HG02884 (cell line): ENCODE data around the gene HTRA2.

Source experiments
- ATAC-seq: cut with Tn5 transposase; IDR thresholded peaks from one replicate; pipeline ENCODE4 v1.9.1; 2021; ENCODE audit warnings: mild to moderate bottlenecking, moderate library complexity; ENCODE audit not compliant: unreplicated experiment

HTRA2 gene

GRCh38 chr2:74499940-74500577 is 29.7 kb upstream of the HTRA2 start:
- no peak for ATAC-seq

GRCh38 chr2:74500578-74500946 is 29.2 kb upstream of the HTRA2 start:
- no peak for ATAC-seq

DNA sequence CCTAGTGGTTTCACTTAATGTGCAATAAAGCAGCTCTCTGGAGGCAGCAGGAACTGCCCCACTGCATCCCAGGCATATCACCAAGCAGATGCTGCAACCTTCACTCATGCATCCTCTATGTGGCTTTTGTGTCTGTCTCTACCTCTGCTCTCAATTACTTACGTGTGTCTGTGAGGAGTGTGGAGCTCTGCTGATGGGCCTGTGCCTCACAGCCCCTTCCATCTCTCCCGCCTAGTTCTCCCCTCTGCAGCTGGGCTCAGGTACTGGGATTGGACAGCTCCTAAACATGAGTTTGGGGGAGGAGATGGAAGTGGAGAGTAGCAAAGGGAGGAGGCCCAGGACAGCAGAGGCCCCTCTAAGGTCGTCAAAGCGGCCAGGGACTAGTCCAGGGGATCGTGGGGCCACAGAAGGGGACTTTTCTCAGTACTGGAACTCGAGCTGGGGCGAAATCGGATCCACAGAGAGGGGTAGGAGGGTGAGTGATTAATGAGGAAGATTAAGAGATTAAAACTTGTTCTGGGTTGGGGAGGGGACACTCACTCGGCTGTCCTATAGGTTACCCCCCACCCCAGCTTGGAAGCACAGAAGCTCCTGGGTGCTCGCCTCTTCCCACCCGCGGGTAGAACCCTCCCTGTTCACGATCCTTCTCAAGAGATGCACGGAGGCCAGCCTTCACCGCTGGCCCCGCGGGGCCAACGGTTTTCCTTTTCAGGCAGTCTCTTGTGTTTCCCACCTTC is 28.2 kb upstream of the HTRA2 start:
- no peak for ATAC-seq

DNA sequence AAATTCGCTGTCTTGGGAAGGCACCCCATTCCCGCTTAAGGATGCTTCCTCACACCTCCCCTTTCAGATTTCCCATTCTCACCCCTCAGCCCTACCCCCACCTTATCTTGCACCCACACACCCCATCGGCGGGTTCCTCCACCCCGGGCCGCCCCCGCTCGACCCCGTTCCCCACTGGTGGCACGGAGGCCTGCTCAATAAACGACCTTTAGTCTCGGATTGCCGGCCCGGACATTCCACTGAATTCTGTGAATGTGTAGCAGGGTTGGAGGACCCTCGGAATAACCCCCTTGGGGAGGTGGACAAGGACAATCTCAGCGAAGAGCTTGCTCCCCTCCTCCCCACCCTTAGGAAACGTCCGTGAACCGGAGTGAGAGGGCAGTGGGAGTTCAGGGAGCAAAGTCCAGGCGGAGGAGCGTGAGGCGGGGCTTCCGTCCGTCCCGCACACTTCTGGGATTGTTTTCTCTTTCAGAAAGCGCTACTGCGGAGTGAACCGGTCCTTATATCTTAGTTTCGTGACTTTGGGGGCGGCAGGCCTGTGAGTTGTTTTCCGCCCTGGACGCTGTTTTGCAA is 27.5 kb upstream of the HTRA2 start:
- no peak for ATAC-seq

DNA sequence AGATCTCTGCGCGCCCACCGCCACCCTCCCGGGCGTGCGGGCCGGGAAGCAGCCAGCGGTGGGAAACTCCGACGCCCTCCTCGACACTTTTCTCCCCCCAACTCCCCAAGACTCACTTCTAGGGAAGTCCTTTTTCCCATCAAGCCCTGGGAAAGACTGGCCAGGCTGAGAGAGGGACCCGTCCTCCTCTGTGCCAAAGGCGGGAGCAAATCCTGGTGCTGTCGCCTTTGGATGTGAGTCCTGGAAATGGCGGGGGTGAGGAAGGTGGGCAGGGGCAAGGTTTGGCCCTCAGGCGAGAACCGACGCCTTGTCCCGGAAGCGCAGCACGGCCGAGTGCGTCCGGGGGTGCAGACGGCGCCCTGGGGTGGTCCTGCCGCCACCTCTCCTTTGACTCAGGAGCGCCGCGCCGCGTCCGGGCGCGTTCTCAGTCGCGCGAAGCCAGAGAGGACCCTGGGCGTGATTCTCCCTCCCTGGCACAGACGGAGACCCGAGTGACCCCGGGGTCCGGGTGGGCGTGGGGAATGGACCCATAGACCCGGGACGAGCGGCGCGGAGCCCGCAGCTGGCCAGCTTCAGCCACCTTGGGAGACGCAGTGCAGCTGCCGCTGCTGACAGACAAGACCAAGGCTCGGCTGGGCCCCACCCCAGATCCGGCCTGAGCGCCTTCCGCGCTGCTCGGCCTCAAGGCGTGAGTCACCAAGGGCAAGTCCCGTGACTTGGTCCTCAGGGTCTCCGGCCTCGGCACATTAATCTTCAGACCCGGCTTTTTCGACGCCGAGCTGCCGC is 26.8 kb upstream of the HTRA2 start:
- peak; percentile 34 for ATAC-seq

- no peak for ATAC-seq
Observed at GRCh38 chr2:74503506-74504475, 25.9 kb upstream of the HTRA2 start.

DNA sequence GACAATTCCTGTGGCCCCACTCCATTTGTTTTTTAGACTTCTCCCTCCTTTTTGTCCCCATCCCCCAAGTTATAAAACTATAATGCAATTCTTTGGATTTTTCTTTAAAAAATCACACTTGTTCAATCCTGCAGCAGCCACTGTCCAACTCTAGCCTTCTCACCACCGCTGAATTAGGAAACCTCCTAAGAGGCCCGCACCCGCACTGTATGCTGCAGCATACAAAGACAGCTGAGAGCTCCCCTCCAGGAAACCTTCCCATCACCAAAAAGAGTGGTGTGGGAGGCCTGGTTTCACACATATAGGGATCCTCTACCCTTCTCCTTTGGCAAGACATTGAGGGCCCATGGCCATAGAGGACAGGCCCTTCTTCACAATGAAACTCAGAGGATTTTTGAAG is 25.1 kb upstream of the HTRA2 start:
- no peak for ATAC-seq

GRCh38 chr2:74505448-74506246 is 24.1 kb upstream of the HTRA2 start:
- ATAC-seq = no peak

DNA sequence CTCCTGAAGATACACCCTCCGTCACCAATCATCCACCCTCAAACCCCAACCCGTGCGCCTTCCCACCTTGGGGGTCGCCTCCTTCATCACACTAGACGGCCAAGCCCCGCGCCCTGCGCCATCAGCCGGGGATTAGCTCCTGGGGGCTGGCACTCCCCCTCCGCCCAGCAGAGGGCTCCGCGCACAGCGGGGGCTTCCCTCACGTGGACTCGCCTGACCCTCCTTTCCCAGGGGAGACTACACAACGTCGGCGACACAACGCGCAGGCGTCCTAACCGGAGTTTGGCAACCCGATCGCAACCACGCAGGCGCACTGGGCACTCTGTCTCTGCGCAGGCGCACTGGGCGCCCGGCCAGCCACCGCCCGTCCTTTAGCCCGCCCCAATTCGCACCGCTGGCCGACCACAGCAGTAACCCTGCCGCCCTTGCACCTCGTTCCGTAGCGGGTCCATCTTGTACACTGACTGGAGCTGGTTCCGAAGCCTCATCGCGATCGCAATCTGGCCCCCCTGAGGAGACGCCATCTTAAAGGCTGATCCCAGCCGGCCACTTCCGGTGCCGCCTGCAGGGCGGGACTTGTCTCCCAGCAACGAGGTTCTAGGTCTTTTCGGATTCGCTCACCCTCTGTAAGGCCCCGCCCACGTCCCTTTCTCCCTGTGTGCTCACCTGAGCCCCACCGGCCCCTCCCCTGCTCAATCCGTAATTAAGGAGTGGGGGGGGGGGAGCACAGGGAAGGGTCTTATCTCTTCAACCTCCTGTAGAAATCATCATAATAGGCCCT is 22.4 kb upstream of the HTRA2 start, which contains the start of gene PCGF1:
Gene PCGF1 (minus strand): TSS at position 551 of the 781 bp plus-strand sequence. CDS start 27 bp downstream, at position 524.
- ATAC-seq = peak; percentile 84

- ATAC-seq = peak; percentile 3
Observed at GRCh38 chr2:74507926-74508520, 21.7 kb upstream of the HTRA2 start.

DNA sequence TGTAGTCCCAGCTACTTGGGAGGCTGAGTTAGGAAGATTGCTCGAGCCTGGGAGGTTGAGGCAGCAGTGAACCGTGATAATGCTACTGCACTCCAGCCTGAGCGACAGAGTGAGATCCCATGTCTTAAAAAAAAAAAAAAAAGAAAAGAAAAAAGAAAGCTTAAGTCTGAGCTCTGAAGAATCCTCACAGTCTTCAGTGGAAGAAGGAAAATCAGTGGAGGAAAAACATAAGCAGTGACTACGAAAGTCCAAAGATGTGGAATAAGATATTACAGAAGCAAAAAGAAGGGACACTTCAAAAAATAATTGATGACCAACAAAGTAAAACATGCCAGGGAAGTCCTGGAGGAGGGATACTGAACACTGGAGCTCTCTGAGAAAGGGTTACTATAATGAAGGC is 19.5 kb upstream of the HTRA2 start:
- ATAC-seq = no peak

DNA sequence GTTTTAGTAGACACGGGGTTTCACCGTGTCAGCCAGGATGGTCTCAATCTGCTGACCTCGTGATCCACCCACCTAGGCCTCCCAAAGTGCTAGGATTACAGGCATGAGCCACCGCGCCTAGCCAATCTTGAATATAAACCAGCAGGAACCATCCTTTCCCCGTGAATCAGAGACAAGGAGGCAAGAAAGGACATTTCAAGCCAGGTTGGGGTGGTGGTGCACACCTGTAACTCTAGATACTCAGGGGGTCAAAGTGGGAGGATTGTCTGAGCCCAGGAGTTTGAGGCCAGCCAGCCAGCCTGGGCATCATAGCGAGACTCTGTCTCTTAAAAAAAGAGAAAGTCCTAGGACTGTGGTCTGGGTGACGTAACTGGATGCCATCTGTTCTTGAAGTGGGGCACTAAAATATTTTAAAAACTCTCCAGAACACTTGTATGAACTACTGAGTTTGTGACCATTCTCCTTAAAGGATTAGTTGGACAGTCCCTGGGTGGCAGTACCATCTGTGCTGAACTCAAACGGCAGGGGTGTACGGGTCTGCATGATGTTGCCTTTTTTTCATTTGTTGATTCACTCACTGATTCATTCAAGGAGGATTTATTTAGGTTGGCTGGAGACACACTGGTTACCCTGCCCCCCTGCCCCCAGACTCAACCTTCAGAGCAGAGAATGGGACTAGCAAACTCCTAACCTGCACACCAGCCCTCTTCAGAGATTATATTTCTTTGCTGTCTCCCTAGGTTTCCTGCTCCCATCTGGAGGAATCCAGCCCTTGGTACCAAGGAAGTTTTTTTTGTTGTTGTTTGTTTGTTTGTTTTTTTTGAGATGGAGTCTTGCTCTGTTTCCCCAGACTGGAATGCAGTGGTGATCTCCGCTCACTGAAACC is 18.4 kb upstream of the HTRA2 start:
- no peak for ATAC-seq

- ATAC-seq = no peak
Observed at GRCh38 chr2:74512744-74513604, 16.8 kb upstream of the HTRA2 start.

DNA sequence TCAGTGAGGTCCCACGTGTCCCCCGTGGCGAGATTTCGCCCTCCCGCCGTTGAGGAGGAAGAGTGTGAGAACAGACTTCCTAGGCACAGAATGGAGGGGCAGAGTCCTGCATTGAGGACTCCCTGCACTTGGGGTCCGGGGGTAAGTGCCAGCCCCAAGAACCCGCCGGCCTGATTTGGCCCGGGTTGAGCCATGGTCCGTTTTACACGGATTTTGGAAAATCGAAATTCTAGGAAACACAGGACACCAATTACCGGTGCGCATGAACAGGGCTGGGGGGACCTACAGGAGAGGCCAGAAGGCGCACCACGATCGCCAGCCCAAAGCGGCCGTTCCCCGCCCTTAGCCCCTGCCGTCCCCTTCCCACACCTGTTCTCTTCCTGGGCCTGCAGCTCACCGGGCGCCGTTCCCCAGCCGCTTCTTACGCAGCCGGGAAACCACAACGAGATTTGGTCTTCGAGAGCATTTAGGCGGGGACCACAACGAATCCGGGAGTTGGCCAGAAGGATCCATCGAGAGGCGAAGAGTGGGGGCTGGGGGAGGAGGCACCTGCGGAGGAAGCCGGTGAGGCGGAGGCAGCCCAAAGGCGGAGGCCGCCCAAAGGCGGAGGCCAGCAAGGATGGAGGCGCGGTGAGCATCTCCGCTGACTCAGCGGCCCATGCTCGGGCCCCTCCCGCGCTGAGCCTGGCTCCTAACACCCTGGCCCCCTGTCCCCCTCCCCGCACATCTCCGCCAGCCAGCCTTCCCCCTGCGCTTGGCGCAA is 15.9 kb upstream of the HTRA2 start:
- ATAC-seq = no peak

- no peak for ATAC-seq
Observed at GRCh38 chr2:74514368-74515270, 15.1 kb upstream of the HTRA2 start, which contains the start of gene TLX2. Gene TLX2 (plus strand): TSS chr2:74514450. CDS start chr2:74514807, 357 bp downstream.
